Thyroid gland (tissue), 4 donors: ENCODE results near the gene JADE1. TPM values are rescaled to one million over a fixed set of nuclear protein-coding genes. Genes with fewer than 3 reads are reported as not detected.

Source experiments
- DNase-seq, 2 donors: peaks; one replicate each; pipeline ENCODE4 v3.0.0-alpha.2; 2019
- H3K27ac ChIP-seq, 3 donors: fragments of 200-600 bp; sonication (generic); 1 replicate in 2 of 3; 2 replicates in 1 of 3; pipeline ENCODE4 v1.5.1; 2016 to 2019; ENCODE audit warnings: mild to moderate bottlenecking in 1 of 3, moderate library complexity in 1 of 3
- H3K27me3 ChIP-seq: fragments of 200-600 bp; sonication (generic); one replicate; pipeline ENCODE4 v1.5.1; 2019
- H3K36me3 ChIP-seq, 2 donors: fragments of 200-600 bp; sonication (generic); one replicate each; pipeline ENCODE4 v1.5.1; 2016 to 2019
- H3K4me1 ChIP-seq, 2 donors: fragments of 200-600 bp; sonication (generic); one replicate each; pipeline ENCODE4 v1.5.1; 2017 to 2019
- H3K4me3 ChIP-seq, 3 donors: fragments of 200-600 bp; sonication (generic); replicated peaks in 1 of 3; 1 replicate in 2 of 3; 2 replicates in 1 of 3; pipeline ENCODE4 v1.5.1; 2016; ENCODE audit warnings: mild to moderate bottlenecking in 1 of 3
- H3K9me3 ChIP-seq: fragments of 200-600 bp; sonication (generic); one replicate; pipeline ENCODE4 v1.5.1; 2017
- POLR2A ChIP-seq, 2 donors: fragments of 450-650 bp; IDR thresholded peaks; one replicate each; pipeline ENCODE4 v1.6.1; 2017; ENCODE audit warnings: antibody characterized with exemption in 2 of 2, mild to moderate bottlenecking in 2 of 2, moderate library complexity in 1 of 2
- WGBS, 2 donors: methylation state at CpG; one replicate each; pipeline ENCODE4 v1.1.5; 2017; 5-methylcytosine and 5-hydroxymethylcytosine counted together
- intact Hi-C: fragments of 100-400 bp; cut with DNase I; formaldehyde crosslinking; loops from one replicate; pipeline ENCODE4 v1.15.1; 2023
- total RNA-seq, 4 donors: library from RNA; depleted of rRNA; stranded (reverse); fragments of >200 nt; gene quantifications; one replicate each; pipeline ENCODE4 v1.2.3, GENCODE V29; 2016
- TF ChIP-seq, protein P1 (sequence below), 6 experiments: fragments of 200-600 bp in 3 of 6; fragments of 450-650 bp in 3 of 6; sonication (generic) in 3 of 6; IDR thresholded peaks; one replicate each; pipeline ENCODE4 v1.5.1; 2016 to 2019; ENCODE audit warnings: antibody characterized with exemption in 6 of 6, mild to moderate bottlenecking in 2 of 6, inconsistent platforms in 1 of 6, moderate library complexity in 1 of 6

The JADE1 gene
- total RNA-seq, 4 donors from 2014 or later, result 63.5 to 102 (median 74.4) TPM

DNA sequence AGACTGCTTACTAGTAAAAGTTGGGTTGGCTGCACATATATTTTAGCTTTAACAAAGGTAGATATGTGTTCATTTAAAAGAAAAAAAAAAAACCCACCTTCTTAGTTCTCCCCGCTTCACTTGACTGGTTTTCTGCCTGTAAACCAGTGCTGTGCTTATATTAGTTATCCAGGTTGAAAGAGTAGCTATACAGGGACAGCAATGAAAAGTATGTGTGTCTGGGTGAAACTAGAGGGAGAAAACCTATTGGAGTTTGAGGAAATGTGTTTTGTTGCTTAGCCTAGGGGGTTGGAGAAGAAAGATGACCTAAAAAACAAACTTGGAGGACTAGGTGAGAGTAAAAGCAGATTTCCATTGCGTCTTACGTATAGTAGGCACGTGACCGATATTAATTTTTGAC lies 4.5 kb downstream of the JADE1 start:
- 86 to 87% methylated on average over 5 of the region's 5 CpGs for WGBS, 2 donors
- peaks cover 17 to 21% of the 10 kb centered on the region in 2 donors for H3K4me1 ChIP-seq
- no peaks in the 10 kb centered on the region for H3K9me3 ChIP-seq
- DNase-seq, result no peak
- intact Hi-C loops, result loop anchor here (5.0 to 10.0 kb wide), 4 partner anchors 48 to 849 kb away; partner anchors contain the start of genes ABHD18 and MFSD8
- H3K27ac ChIP-seq, result no peak overlapping the region
- no peak overlapping the region for H3K4me3 ChIP-seq
- TF ChIP-seq, protein P1, sequence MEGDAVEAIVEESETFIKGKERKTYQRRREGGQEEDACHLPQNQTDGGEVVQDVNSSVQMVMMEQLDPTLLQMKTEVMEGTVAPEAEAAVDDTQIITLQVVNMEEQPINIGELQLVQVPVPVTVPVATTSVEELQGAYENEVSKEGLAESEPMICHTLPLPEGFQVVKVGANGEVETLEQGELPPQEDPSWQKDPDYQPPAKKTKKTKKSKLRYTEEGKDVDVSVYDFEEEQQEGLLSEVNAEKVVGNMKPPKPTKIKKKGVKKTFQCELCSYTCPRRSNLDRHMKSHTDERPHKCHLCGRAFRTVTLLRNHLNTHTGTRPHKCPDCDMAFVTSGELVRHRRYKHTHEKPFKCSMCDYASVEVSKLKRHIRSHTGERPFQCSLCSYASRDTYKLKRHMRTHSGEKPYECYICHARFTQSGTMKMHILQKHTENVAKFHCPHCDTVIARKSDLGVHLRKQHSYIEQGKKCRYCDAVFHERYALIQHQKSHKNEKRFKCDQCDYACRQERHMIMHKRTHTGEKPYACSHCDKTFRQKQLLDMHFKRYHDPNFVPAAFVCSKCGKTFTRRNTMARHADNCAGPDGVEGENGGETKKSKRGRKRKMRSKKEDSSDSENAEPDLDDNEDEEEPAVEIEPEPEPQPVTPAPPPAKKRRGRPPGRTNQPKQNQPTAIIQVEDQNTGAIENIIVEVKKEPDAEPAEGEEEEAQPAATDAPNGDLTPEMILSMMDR (IDR thresholded peaks at IDR 0.05), result no peak
- no peak for TF ChIP-seq POLR2A (IDR thresholded peaks at IDR 0.05)
- H3K27me3 ChIP-seq, result no peaks in the 10 kb centered on the region
- H3K36me3 ChIP-seq, result no peaks in the 10 kb centered on the region

DNA sequence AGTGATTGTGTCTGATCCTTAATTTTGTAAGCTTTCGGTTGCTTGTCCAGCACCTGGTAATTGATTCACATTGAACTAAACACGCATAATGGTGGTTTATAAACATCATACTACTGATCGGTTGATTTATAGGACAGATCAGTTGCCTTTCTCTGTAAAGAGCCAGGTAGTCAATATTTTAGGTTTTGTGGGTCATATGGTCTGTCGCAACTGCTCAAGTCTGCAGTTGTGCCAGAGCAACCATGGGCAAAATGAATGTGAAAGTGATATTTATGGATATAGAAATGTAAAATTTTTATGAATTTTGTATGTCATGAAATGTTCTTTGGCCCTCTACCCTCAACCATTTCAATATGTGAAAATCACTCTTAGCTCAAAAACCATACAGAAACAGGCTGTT lies 8.9 kb downstream of the JADE1 start:
- Histone ChIP-seq H3K36me3 (no peaks in the 10 kb centered on the region), H3K27ac (peak overlapping the region in 2 of 3 donors; percentile 38 to 59), H3K4me1 (peaks cover 36 to 46% of the 10 kb centered on the region in 2 donors), H3K9me3 (no peaks in the 10 kb centered on the region), H3K27me3 (no peaks in the 10 kb centered on the region), H3K4me3 (no peak overlapping the region)
- intact Hi-C loops, result loop anchor here (10.0 kb wide), 2 partner anchors 254 to 854 kb away; partner anchors contain the start of genes ABHD18 and MFSD8
- no peak for TF ChIP-seq POLR2A (IDR thresholded peaks at IDR 0.05)
- TF ChIP-seq, protein P1 (IDR thresholded peaks at IDR 0.05), result no peak
- no peak for DNase-seq
- WGBS, 2 donors, result 98 to 99% methylated on average over 4 of the region's 4 CpGs

GRCh38 chr4:128819082-128819742 lies 9.7 kb downstream of the JADE1 start:
- peaks cover 31 to 39% of the 10 kb centered on the region in 2 donors for H3K4me1 ChIP-seq

DNA sequence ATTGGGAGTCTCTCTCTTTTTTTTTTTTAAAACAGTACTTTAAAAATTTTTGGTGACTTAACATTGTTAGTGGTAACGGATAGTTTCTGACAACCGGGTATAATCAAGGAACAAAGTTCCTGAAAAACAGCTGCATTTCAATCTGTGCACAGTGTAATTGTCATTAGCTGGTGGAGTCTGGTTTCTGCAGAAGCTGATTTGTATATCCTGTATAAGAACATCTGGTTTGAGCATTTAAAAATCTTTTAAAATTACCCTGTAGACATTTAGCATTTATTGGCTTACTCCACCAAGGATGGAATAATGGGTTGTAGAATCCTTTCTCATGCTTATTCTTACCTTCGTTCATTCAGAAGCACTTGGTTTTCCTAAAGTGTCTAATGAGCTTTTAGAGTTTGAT lies 11.2 kb downstream of the JADE1 start:
- Histone ChIP-seq H3K27ac (no peak overlapping the region), H3K4me3 (no peak overlapping the region), H3K27me3 (no peaks in the 10 kb centered on the region), H3K9me3 (no peaks in the 10 kb centered on the region), H3K4me1 (peaks cover 43 to 50% of the 10 kb centered on the region in 2 donors), H3K36me3 (no peaks in the 10 kb centered on the region)
- 70 to 77% methylated on average over 3 of the region's 3 CpGs for WGBS, 2 donors
- no peak for DNase-seq
- intact Hi-C loops, result no loop called here
- TF ChIP-seq, protein P1 (IDR thresholded peaks at IDR 0.05), result no peak
- no peak for TF ChIP-seq POLR2A (IDR thresholded peaks at IDR 0.05)

More at GRCh38 chr4:128819082-128819742, 9.7 kb downstream of the JADE1 start:
- no peak overlapping the region for H3K4me3 ChIP-seq
- DNase-seq, result peak; percentile 63 to 71
- 39 to 50% methylated on average over 6 of the region's 6 CpGs for WGBS, 2 donors
- intact Hi-C loops, result loop anchor here (10.0 kb wide), 2 partner anchors 254 to 854 kb away; partner anchors contain the start of genes ABHD18 and MFSD8
- H3K9me3 ChIP-seq, result no peaks in the 10 kb centered on the region
- no peak for TF ChIP-seq POLR2A (IDR thresholded peaks at IDR 0.05)
- TF ChIP-seq, protein P1 (IDR thresholded peaks at IDR 0.05), result no peak
- H3K27me3 ChIP-seq, result no peaks in the 10 kb centered on the region
- peak overlapping the region; percentile 38 to 59 (median 42) for H3K27ac ChIP-seq
- H3K36me3 ChIP-seq, result no peaks in the 10 kb centered on the region

DNA sequence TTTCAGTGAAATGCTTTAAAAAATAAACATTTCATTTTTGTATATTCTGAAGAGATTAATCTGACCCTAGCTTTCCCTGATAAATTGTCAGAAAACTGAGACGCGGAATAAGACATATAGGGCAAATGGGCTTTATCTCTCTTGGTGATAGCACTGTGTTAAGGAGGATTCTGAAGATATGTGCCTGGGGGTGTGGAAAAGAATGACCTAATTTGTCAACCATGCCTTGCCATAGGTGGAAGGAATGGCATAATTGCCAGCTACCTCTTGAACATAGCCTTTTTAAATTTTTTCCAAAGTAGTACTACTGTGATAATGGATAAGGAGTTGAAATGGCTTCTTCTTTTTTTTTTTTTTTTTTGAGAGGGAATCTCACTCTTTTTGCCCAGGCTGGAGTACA lies 11.7 kb downstream of the JADE1 start:
- WGBS, 2 donors, result 100% methylated on average over 2 of the region's 2 CpGs

More for the DNA sequence above, 11.7 kb downstream of the JADE1 start:
- intact Hi-C loops, result no loop called here
- Histone ChIP-seq H3K4me1 (peaks cover 48 to 55% of the 10 kb centered on the region in 2 donors), H3K27ac (no peak overlapping the region), H3K4me3 (no peak overlapping the region), H3K9me3 (no peaks in the 10 kb centered on the region), H3K36me3 (no peaks in the 10 kb centered on the region), H3K27me3 (no peaks in the 10 kb centered on the region)
- DNase-seq, result no peak
- TF ChIP-seq POLR2A (IDR thresholded peaks at IDR 0.05), result no peak
- TF ChIP-seq, protein P1 (IDR thresholded peaks at IDR 0.05), result no peak
